CD4-positive, alpha-beta memory T cell (primary cell): ENCODE data around the gene SPATS2. TPM values are rescaled to one million over a fixed set of nuclear protein-coding genes. Genes with fewer than 3 reads are reported as not detected.
"Not testable (repeated sequence)": the region's sequence is repeated elsewhere in the genome, so short reads cannot be mapped to it uniquely, and the experiment has no call there.

Experiments
- CTCF ChIA-PET: fragments of 350-600 bp; sonication (Branson Sonifier 250); formaldehyde crosslinking; loops from one replicate; lab custom pipeline; 2021; ENCODE audit warnings: inconsistent platforms; ENCODE audit not compliant: partially characterized antibody; lab: Charles Lee
- POLR2A ChIA-PET: fragments of 350-600 bp; sonication (Branson Sonifier 250); formaldehyde crosslinking; loops from one replicate; lab custom pipeline; 2021; ENCODE audit not compliant: partially characterized antibody; lab: Charles Lee
- DNase-seq, 5 donors: peaks; one replicate each; pipeline versions ENCODE4 v3.0.0 to v3.0.0-alpha.2; 2020 to 2022; ENCODE audit warnings: mixed read lengths in 1 of 5
- H3K27ac ChIP-seq: one replicate; pipeline ENCODE4 v1.7.0; 2013; ENCODE audit warnings: low read depth, low read length
- H3K27me3 ChIP-seq: 2 replicates; pipeline ENCODE4 v1.7.0; 2013; ENCODE audit warnings: mild to moderate bottlenecking, low read length, moderate library complexity; ENCODE audit not compliant: insufficient read depth
- H3K36me3 ChIP-seq: 2 replicates; pipeline ENCODE4 v1.7.0; 2013; ENCODE audit warnings: mild to moderate bottlenecking, low read length, moderate library complexity; ENCODE audit not compliant: insufficient read depth
- H3K4me1 ChIP-seq: 2 replicates; pipeline ENCODE4 v1.7.0; 2013; ENCODE audit warnings: mild to moderate bottlenecking, low read length, moderate library complexity; ENCODE audit not compliant: insufficient read depth
- H3K4me3 ChIP-seq, 2 donors: one replicate each; pipeline ENCODE4 v1.7.0; 2013; ENCODE audit warnings: low read length in 2 of 2, mild to moderate bottlenecking in 1 of 2
- H3K9me3 ChIP-seq, 2 donors: one replicate each; pipeline ENCODE4 v1.7.0; 2013; ENCODE audit warnings: low read length in 2 of 2, control low read depth in 1 of 2; ENCODE audit not compliant: control insufficient read depth in 1 of 2
- H3K27ac Mint-ChIP-seq, 7 donors: one replicate each; pipeline ENCODE4 v1.8.0; 2020 to 2021; ENCODE audit warnings: mixed read lengths in 7 of 7, mild to moderate bottlenecking in 6 of 7, inconsistent platforms in 3 of 7, moderate library complexity in 3 of 7
- H3K27me3 Mint-ChIP-seq, 2 donors: one replicate each; pipeline ENCODE4 v1.8.0; 2020 to 2021; ENCODE audit warnings: mixed read lengths in 2 of 2
- H3K36me3 Mint-ChIP-seq, 2 donors: one replicate each; pipeline ENCODE4 v1.8.0; 2020 to 2021; ENCODE audit warnings: mixed read lengths in 2 of 2, inconsistent platforms in 1 of 2, mild to moderate bottlenecking in 1 of 2
- H3K4me1 Mint-ChIP-seq, 4 donors: one replicate each; pipeline ENCODE4 v1.8.0; 2020 to 2021; ENCODE audit warnings: mixed read lengths in 4 of 4, mild to moderate bottlenecking in 1 of 4
- H3K4me3 Mint-ChIP-seq, 8 donors: one replicate each; pipeline ENCODE4 v1.8.0; 2020 to 2021; ENCODE audit warnings: mixed read lengths in 8 of 8, mild to moderate bottlenecking in 7 of 8, moderate library complexity in 6 of 8, inconsistent platforms in 3 of 8
- H3K9me3 Mint-ChIP-seq, 8 donors: one replicate each; pipeline ENCODE4 v1.8.0; 2020 to 2021; ENCODE audit warnings: mixed read lengths in 8 of 8, mild to moderate bottlenecking in 5 of 8, inconsistent platforms in 3 of 8, moderate library complexity in 1 of 8
- intact Hi-C: fragments of 100-400 bp; cut with micrococcal nuclease; formaldehyde crosslinking; loops from one replicate; pipeline ENCODE4 v1.15.1; 2023
- polyA plus RNA-seq, 2 donors: library from polyadenylated mRNA; unstranded; fragments of 300-500 nt; fragmentation: Illumina TruSeq; gene quantifications; one replicate each; pipeline ENCODE4 v1.2.3, GENCODE V29; 2021
- total RNA-seq, 2 experiments: library from RNA; stranded (reverse); gene quantifications; one replicate each; pipeline ENCODE4 v1.2.3, GENCODE V29; 2021

The SPATS2 gene
- total and polyA plus RNA-seq, 4 experiments from 2014 or later: 4.3 to 7.8 (median 5.0) TPM

DNA sequence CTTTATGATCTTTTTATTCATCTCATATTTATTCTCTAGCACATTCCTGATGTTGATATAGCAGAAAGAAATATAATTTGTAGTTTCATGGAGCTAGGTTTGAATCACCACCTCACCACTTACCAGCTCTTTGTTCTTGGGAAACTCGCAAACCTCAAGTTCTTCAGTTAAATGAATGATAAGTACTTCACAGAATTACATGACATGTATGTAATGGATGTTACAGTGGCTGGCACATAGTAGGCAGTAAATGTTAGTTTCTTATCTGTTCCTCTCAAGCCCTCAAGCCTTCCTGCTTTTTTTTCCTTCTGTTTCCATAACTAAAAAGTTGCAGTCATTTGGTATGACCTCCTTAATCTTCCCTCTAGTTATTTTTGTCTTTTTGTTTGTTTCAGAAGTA lies 54.9 kb downstream of the SPATS2 start:
- no peak for DNase-seq
- H3K9me3 ChIP-seq: no peaks in the 10 kb centered on the region
- ChIA-PET POLR2A (no interaction called here), CTCF (no interaction called here)
- H3K4me1 Mint-ChIP-seq: peaks cover 0 to 2% (median 0%) of the 10 kb centered on the region in 4 donors
- H3K27ac ChIP-seq: no peak overlapping the region
- no peaks in the 10 kb centered on the region for H3K36me3 ChIP-seq
- intact Hi-C loops: no loop called here
- H3K4me1 ChIP-seq: no peaks in the 10 kb centered on the region
- H3K27me3 ChIP-seq: no peaks in the 10 kb centered on the region
- no peak overlapping the region for H3K27ac Mint-ChIP-seq
- no peaks in the 10 kb centered on the region for H3K27me3 Mint-ChIP-seq
- H3K4me3 Mint-ChIP-seq: no peak overlapping the region
- H3K36me3 Mint-ChIP-seq: no peaks in the 10 kb centered on the region
- H3K9me3 Mint-ChIP-seq: no peaks in the 10 kb centered on the region
- H3K4me3 ChIP-seq: no peak overlapping the region

DNA sequence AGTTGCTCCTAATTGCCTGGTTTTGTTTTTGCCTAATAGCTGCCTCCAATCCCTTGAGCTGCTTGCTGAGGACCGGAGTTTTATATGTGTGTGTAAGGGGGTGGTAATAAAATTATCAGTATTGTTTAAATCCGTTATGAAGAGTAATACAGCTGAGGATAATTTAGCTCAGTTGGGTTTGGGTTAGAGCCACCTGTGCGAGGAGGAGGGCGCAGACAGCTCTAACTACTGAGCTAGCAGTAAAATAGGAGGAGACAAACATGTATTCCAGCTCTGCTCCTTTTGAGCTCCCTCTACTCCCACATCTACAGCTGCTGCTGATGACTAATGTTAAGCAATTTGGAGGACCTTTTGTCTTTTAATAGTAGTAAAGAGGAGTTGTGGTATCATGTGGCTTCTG lies 61.5 kb downstream of the SPATS2 start:
- H3K27ac ChIP-seq: no peak overlapping the region
- no peaks in the 10 kb centered on the region for H3K4me1 ChIP-seq
- H3K27ac Mint-ChIP-seq: no peak overlapping the region
- H3K36me3 Mint-ChIP-seq: no peaks in the 10 kb centered on the region
- CTCF ChIA-PET: no interaction called here
- H3K36me3 ChIP-seq: no peaks in the 10 kb centered on the region
- no peaks in the 10 kb centered on the region for H3K27me3 Mint-ChIP-seq
- DNase-seq: no peak
- POLR2A ChIA-PET: no interaction called here
- H3K9me3 ChIP-seq: no peaks in the 10 kb centered on the region
- H3K4me1 Mint-ChIP-seq: no peaks in the 10 kb centered on the region
- H3K4me3 ChIP-seq: no peak overlapping the region
- no peaks in the 10 kb centered on the region for H3K27me3 ChIP-seq
- intact Hi-C loops: no loop called here
- no peaks in the 10 kb centered on the region for H3K9me3 Mint-ChIP-seq
- H3K4me3 Mint-ChIP-seq: peak overlapping the region in 1 of 8 donors; percentile 13

DNA sequence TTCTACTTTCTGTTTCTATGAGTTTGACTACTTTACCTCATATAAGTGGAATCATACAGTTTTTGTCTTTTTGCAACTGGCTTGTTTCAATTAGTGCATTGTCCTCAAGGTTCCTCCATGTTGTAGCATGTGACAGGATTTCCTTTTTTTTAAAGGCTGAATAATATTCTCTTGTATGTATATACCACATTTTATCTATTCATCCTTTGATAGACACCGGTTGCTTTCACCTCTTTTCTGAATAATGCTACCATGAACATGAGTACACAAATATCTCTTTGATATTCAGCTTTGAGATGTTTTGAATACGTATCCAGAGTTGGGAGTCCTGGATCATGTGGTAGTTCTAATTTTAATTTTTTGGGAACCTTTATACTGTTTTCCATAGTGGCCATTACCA lies 65.4 kb downstream of the SPATS2 start:
- H3K9me3 Mint-ChIP-seq: no peaks in the 10 kb centered on the region
- no peak overlapping the region for H3K27ac Mint-ChIP-seq
- ChIA-PET POLR2A (no interaction called here), CTCF (no interaction called here)
- H3K4me1 ChIP-seq: no peaks in the 10 kb centered on the region
- no peaks in the 10 kb centered on the region for H3K9me3 ChIP-seq
- no peak overlapping the region for H3K27ac ChIP-seq
- H3K4me3 ChIP-seq: no peak overlapping the region
- no peaks in the 10 kb centered on the region for H3K36me3 Mint-ChIP-seq
- no peak overlapping the region for H3K4me3 Mint-ChIP-seq
- no peaks in the 10 kb centered on the region for H3K27me3 ChIP-seq
- no peaks in the 10 kb centered on the region for H3K4me1 Mint-ChIP-seq
- intact Hi-C loops: no loop called here
- H3K36me3 ChIP-seq: no peaks in the 10 kb centered on the region
- no peak for DNase-seq
- no peaks in the 10 kb centered on the region for H3K27me3 Mint-ChIP-seq

DNA sequence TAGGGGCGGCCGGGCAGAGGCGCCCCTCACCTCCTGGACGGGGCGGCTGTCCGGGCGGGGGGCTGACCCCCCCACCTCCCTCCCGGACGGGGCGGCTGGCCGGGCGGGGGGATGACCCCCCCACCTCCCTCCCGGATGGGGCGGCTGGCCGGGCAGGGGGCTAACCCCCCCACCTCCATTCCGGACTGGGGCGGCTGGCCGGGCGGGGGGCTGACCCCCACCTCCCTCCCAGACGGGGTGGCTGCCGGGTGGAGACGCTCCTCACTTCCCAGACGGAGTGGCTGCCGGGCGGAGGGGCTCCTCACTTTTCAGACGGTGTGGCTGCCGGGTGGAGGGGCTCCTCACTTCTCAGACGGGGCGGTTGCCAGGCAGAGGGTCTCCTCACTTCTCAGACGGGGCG lies 69.5 kb downstream of the SPATS2 start:
- H3K27ac Mint-ChIP-seq, H3K4me3 Mint-ChIP-seq, H3K27me3 Mint-ChIP-seq, DNase-seq, H3K36me3 Mint-ChIP-seq, H3K36me3 ChIP-seq, H3K9me3 Mint-ChIP-seq, H3K9me3 ChIP-seq, H3K4me3 ChIP-seq, intact Hi-C loops, POLR2A ChIA-PET, H3K4me1 ChIP-seq, H3K27me3 ChIP-seq, CTCF ChIA-PET, H3K27ac ChIP-seq, H3K4me1 Mint-ChIP-seq: not testable (repeated sequence)

DNA sequence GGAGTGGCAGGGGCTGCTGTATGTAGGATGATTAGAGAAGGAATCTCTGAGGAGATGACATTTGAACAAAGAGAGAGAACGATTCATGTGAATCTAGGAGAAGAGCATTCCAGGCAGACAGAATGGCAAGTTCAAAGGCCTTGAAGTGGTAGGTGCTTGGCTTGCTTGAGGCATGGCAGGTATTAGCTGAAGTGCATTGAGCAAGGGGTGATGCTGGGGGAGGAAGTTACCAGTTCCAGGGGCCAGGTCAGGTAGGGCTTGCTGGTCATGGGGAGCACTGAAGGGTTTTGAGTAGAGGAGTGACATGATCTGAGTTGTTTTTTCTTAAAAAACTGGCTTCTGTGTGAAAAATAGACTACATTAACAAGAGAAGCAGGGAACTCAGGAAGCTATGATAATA lies 71.8 kb downstream of the SPATS2 start:
- DNase-seq: no peak
- H3K9me3 ChIP-seq: no peaks in the 10 kb centered on the region
- intact Hi-C loops: no loop called here
- Mint-ChIP-seq H3K27ac (peak overlapping the region in 1 of 7 donors; percentile 38), H3K9me3 (no peaks in the 10 kb centered on the region), H3K36me3 (no peaks in the 10 kb centered on the region), H3K4me1 (peaks cover 0 to 3% (median 1%) of the 10 kb centered on the region in 4 donors), H3K4me3 (no peak overlapping the region), H3K27me3 (no peaks in the 10 kb centered on the region)
- H3K27me3 ChIP-seq: no peaks in the 10 kb centered on the region
- CTCF ChIA-PET: no interaction called here
- no peaks in the 10 kb centered on the region for H3K36me3 ChIP-seq
- POLR2A ChIA-PET: no interaction called here
- H3K4me3 ChIP-seq: no peak overlapping the region
- no peaks in the 10 kb centered on the region for H3K4me1 ChIP-seq
- H3K27ac ChIP-seq: no peak overlapping the region

DNA sequence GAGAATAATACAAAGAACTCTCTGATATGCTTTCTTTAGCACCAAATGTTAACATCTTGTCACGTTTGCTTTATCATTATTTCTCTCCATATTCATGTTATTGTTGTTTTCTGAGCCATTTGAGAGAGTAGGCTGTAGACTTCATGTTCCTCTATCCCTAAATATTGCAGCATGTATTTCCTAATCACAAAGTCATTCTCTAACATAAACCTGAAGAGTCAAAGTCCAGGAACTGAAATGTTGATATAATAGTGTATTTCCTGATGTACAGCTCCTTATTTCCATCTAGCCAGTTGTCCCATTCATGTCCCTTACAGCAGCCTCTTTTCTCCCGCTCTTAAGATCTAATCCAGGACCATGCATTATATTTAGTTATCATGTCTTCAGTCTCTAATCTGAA lies 72.8 kb downstream of the SPATS2 start:
- POLR2A ChIA-PET: no interaction called here
- peaks cover 0 to 3% (median 1%) of the 10 kb centered on the region in 4 donors for H3K4me1 Mint-ChIP-seq
- intact Hi-C loops: no loop called here
- no peak overlapping the region for H3K4me3 Mint-ChIP-seq
- no peaks in the 10 kb centered on the region for H3K27me3 Mint-ChIP-seq
- Histone ChIP-seq H3K4me1 (no peaks in the 10 kb centered on the region), H3K36me3 (no peaks in the 10 kb centered on the region), H3K27ac (no peak overlapping the region), H3K4me3 (no peak overlapping the region), H3K9me3 (no peaks in the 10 kb centered on the region), H3K27me3 (no peaks in the 10 kb centered on the region)
- no peaks in the 10 kb centered on the region for H3K9me3 Mint-ChIP-seq
- DNase-seq: no peak
- H3K36me3 Mint-ChIP-seq: no peaks in the 10 kb centered on the region
- CTCF ChIA-PET: no interaction called here
- no peak overlapping the region for H3K27ac Mint-ChIP-seq

DNA sequence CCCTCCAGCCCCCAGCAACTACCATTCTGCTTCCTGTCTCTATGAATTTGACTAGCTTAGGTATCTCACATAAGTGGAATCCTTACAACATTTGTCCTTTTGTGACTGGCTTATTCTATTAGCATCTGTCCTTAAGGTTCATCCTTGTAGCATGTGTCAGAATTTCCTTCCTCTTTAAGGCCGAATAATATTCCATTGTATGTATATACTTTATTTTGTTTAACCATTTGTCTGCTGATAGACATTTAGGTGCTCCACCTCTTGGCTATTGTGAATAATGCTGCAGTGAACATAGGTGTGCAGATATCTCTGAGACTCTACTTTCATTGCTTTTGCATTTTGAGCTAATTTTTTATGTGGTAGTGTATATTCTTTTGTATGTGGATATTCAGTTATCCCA lies 75.7 kb downstream of the SPATS2 start:
- Mint-ChIP-seq H3K27me3 (no peaks in the 10 kb centered on the region), H3K27ac (peak overlapping the region in 1 of 7 donors; percentile 73), H3K9me3 (no peaks in the 10 kb centered on the region), H3K4me3 (no peak overlapping the region), H3K4me1 (peaks cover 0 to 3% (median 1%) of the 10 kb centered on the region in 4 donors), H3K36me3 (peaks cover 0 to 5% of the 10 kb centered on the region in 2 donors)
- intact Hi-C loops: no loop called here
- ChIA-PET CTCF (interaction anchor here (1.2 kb wide), 1 partner anchor 85 kb away, joined by 6 read pairs; no protein-coding TSS in a partner anchor), POLR2A (no interaction called here)
- H3K27me3 ChIP-seq: no peaks in the 10 kb centered on the region
- DNase-seq: no peak
- no peak overlapping the region for H3K27ac ChIP-seq
- no peaks in the 10 kb centered on the region for H3K9me3 ChIP-seq
- no peaks in the 10 kb centered on the region for H3K36me3 ChIP-seq
- no peak overlapping the region for H3K4me3 ChIP-seq
- no peaks in the 10 kb centered on the region for H3K4me1 ChIP-seq

DNA sequence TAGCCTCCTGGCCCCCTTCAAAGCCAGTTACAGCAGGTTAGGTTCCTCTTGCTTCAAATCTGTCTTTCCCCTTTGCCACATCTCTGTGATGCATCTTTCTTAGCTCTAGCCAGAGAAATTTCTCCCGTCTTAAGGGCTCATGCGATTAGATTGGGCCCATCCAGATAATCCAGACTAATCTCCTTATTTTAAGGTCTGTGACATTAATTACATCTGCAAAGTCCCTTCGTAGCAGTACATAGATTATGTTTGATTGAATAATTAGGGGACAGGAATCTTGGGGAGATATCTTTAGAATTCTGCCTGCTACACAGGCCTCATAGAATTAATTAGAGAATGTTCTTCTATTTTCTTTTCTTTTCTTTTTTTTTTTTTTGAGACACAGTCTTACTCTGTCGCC lies 79.3 kb downstream of the SPATS2 start:
- H3K27me3 ChIP-seq: no peaks in the 10 kb centered on the region
- Mint-ChIP-seq H3K4me1 (peaks cover 0 to 4% (median 1%) of the 10 kb centered on the region in 4 donors), H3K27me3 (no peaks in the 10 kb centered on the region), H3K4me3 (no peak overlapping the region), H3K9me3 (no peaks in the 10 kb centered on the region), H3K36me3 (peaks cover 1 to 5% of the 10 kb centered on the region in 2 donors), H3K27ac (no peak overlapping the region)
- no peaks in the 10 kb centered on the region for H3K9me3 ChIP-seq
- H3K27ac ChIP-seq: no peak overlapping the region
- no peak for DNase-seq
- H3K36me3 ChIP-seq: no peaks in the 10 kb centered on the region
- ChIA-PET POLR2A (no interaction called here), CTCF (no interaction called here)
- H3K4me3 ChIP-seq: no peak overlapping the region
- intact Hi-C loops: no loop called here
- no peaks in the 10 kb centered on the region for H3K4me1 ChIP-seq
